Activated CD8-positive, alpha-beta memory T cell treated with anti-CD3 and anti-CD28 coated beads for 36 hours (primary cell): Measurements from ENCODE around the gene PPIL6. TPM values are rescaled to one million over a fixed set of nuclear protein-coding genes. Genes with fewer than 3 reads are reported as not detected.

Experiments
- CTCF ChIA-PET: fragments of 350-600 bp; sonication (Branson Sonifier 250); formaldehyde crosslinking; loops from one replicate; lab custom pipeline; 2021; ENCODE audit warnings: antibody characterized with exemption; lab: Charles Lee
- POLR2A ChIA-PET: fragments of 350-600 bp; sonication (Branson Sonifier 250); formaldehyde crosslinking; loops from one replicate; lab custom pipeline; 2021; ENCODE audit warnings: antibody characterized with exemption; lab: Charles Lee
- total RNA-seq, 2 experiments: library from RNA; stranded (reverse); gene quantifications; one replicate each; pipeline ENCODE4 v1.2.3, GENCODE V29; 2021

PPIL6 gene
- total RNA-seq: under 1 TPM; 0.17 to 0.36 TPM

GRCh38 chr6:109440331-109441068 lies at the start of gene PPIL6, which contains the start of gene SMPD2:
PPIL6 (minus strand) TSS chr6:109440628; CDS start chr6:109440590, 38 bp downstream.
SMPD2 (plus strand) TSS chr6:109440724; CDS start chr6:109441122, 398 bp downstream.
- ChIA-PET POLR2A (interaction anchor here (0.7 to 1.6 kb wide), 8 partner anchors 10 to 66 kb away, joined by 3 to 6 read pairs (median 4); partner anchors contain the start of genes CD164 and MICAL1), CTCF (interaction anchor here (0.9 to 1.5 kb wide), 8 partner anchors 9 to 67 kb away, joined by 3 to 6 read pairs (median 4); no protein-coding TSS in a partner anchor)

- CTCF ChIA-PET: interaction anchor here (0.6 to 0.7 kb wide), 3 partner anchors 435 to 1959 kb away, joined by 3 to 4 read pairs (median 3); no protein-coding TSS in a partner anchor
- POLR2A ChIA-PET: no interaction called here
Measured at GRCh38 chr6:109488001-109488400, 47.6 kb upstream of the PPIL6 start.

- POLR2A ChIA-PET: no interaction called here
- CTCF ChIA-PET: interaction anchor here (0.7 to 1.5 kb wide), 4 partner anchors 18 to 45 kb away, joined by 3 to 6 read pairs (median 4); partner anchors contain the start of genes PPIL6 and SMPD2
Measured at GRCh38 chr6:109486068-109486467, 45.6 kb upstream of the PPIL6 start.

GRCh38 chr6:109485266-109485935 lies 45.0 kb upstream of the PPIL6 start:
- CTCF ChIA-PET: interaction anchor here (1.1 to 1.5 kb wide), 2 partner anchors 29 to 44 kb away, joined by 3 to 4 read pairs; partner anchors contain the start of genes PPIL6 and SMPD2

GRCh38 chr6:109484122-109484521 lies 43.7 kb upstream of the PPIL6 start:
- POLR2A ChIA-PET: no interaction called here
- CTCF ChIA-PET: no interaction called here

More at GRCh38 chr6:109485266-109485935, 45.0 kb upstream of the PPIL6 start:
- POLR2A ChIA-PET: interaction anchor here (0.6 kb wide), 1 partner anchor 70 kb away, joined by 3 read pairs; no protein-coding TSS in a partner anchor

GRCh38 chr6:109483735-109484057 lies 43.3 kb upstream of the PPIL6 start:
- ChIA-PET CTCF (no interaction called here), POLR2A (no interaction called here)

GRCh38 chr6:109482905-109483734 lies 42.7 kb upstream of the PPIL6 start, which contains the start of gene ZBTB24:
ZBTB24 (minus strand) TSS chr6:109483219; CDS start chr6:109482026, 1,193 bp downstream.
- ChIA-PET POLR2A (interaction anchor here (0.7 to 2.8 kb wide), 5 partner anchors 9 to 389 kb away, joined by 3 to 21 read pairs (median 6); partner anchors contain the start of genes MICAL1, PPIL6, SESN1 and SMPD2), CTCF (interaction anchor here (0.6 to 3.4 kb wide), 4 partner anchors 19 to 1350 kb away, joined by 3 to 23 read pairs (median 4); partner anchors contain the start of gene MICAL1)

GRCh38 chr6:109480993-109481480 lies 40.6 kb upstream of the PPIL6 start:
- POLR2A ChIA-PET: interaction anchor here (1.6 to 2.8 kb wide), 2 partner anchors 25 to 99 kb away, joined by 6 to 21 read pairs; partner anchors contain the start of genes CD164 and MICAL1
- CTCF ChIA-PET: interaction anchor here (2.4 to 3.4 kb wide), 2 partner anchors 22 to 26 kb away, joined by 6 to 23 read pairs; partner anchors contain the start of gene MICAL1

- CTCF ChIA-PET: interaction anchor here (1.0 to 1.1 kb wide), 3 partner anchors 19 to 95 kb away, joined by 3 read pairs; partner anchors contain the start of gene MICAL1
- POLR2A ChIA-PET: interaction anchor here (1.6 kb wide), 1 partner anchor 97 kb away, joined by 6 read pairs; the partner anchor contains the start of gene CD164
Measured at GRCh38 chr6:109478841-109479624, 38.6 kb upstream of the PPIL6 start.

- CTCF ChIA-PET: interaction anchor here (1.0 to 1.1 kb wide), 3 partner anchors 18 to 95 kb away, joined by 3 read pairs; partner anchors contain the start of gene MICAL1
- POLR2A ChIA-PET: no interaction called here
Measured at GRCh38 chr6:109478222-109478805, 37.9 kb upstream of the PPIL6 start.

- POLR2A ChIA-PET: no interaction called here
- CTCF ChIA-PET: no interaction called here
Measured at GRCh38 chr6:109477725-109478124, 37.3 kb upstream of the PPIL6 start.

- POLR2A ChIA-PET: no interaction called here
- CTCF ChIA-PET: no interaction called here
Measured at GRCh38 chr6:109477184-109477583, 36.8 kb upstream of the PPIL6 start.

GRCh38 chr6:109475625-109476024 lies 35.2 kb upstream of the PPIL6 start:
- ChIA-PET CTCF (no interaction called here), POLR2A (no interaction called here)

- POLR2A ChIA-PET: no interaction called here
- CTCF ChIA-PET: no interaction called here
Measured at GRCh38 chr6:109474995-109475394, 34.6 kb upstream of the PPIL6 start.

- ChIA-PET POLR2A (no interaction called here), CTCF (no interaction called here)
Measured at GRCh38 chr6:109473120-109473519, 32.7 kb upstream of the PPIL6 start.

GRCh38 chr6:109472132-109472995 lies 31.9 kb upstream of the PPIL6 start:
- ChIA-PET CTCF (interaction anchor here (1.2 kb wide), 1 partner anchor 14 kb away, joined by 3 read pairs; no protein-coding TSS in a partner anchor), POLR2A (no interaction called here)
